Activated gamma-delta T cell treated with Interleukin-2 at 50 U/mL for 16 hours (primary cell): ENCODE results near the gene PGAM1.
"Not testable (repeated sequence)": the region's sequence is repeated elsewhere in the genome, so short reads cannot be mapped to it uniquely, and the experiment has no call there.

ENCODE experiments used
- DNase-seq: peaks from one replicate; pipeline ENCODE4 v3.0.0-alpha.2; 2020

PGAM1 gene

GRCh38 chr10:97425964-97426775 is at the start of gene PGAM1:
Gene PGAM1, plus strand, starts transcription at chr10:97426191. Its CDS starts 117 bp downstream, at chr10:97426308.
- DNase-seq: peak; percentile 92

GRCh38 chr10:97376413-97376812 is 49.6 kb upstream of the PGAM1 start:
- no peak for DNase-seq

GRCh38 chr10:97378933-97379921 is 46.8 kb upstream of the PGAM1 start:
- no peak for DNase-seq

- DNase-seq: no peak
Measured at GRCh38 chr10:97380516-97380915, 45.5 kb upstream of the PGAM1 start.

DNA sequence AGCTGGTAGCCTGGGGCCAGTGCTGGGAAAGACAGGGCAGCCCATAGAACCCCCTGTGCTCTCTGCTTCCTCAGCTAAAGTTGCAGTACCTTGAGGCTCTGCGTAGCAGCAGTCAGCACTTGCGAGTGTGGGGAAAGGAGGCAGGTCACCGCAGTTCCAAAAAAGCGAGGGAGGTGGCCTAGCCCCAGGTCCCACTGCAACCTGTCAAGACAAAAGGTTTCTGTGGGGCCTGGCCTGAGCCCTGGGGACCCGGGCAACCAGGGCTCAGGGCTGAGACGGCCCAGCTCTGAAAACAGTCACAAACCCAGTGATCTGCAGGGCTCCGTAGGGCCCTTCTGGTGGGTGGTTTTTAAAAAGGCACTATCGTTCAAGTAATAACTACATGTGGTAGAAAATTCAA is 44.4 kb upstream of the PGAM1 start:
- DNase-seq: no peak

DNA sequence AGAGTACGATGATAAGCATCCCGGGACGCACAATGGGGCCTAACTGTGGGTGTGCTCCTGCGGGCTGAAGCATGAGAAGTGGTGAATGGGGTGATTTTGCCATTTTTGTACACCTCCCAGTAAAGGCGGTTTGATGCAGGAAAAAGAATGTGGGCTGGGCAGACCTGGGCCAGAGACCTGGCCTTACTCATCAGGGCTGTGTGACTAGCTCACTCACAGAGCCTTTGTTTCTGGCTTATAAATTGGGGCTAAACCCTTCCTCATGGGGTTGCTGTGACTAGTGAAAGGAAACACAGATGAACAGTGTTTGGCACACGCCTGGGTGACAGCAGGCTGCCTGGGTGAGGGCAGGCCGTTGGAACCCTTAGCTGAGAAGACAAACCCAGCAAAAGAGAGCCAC is 42.8 kb upstream of the PGAM1 start:
- no peak for DNase-seq

GRCh38 chr10:97384156-97384555 is 41.8 kb upstream of the PGAM1 start:
- no peak for DNase-seq

GRCh38 chr10:97384641-97385040 is 41.4 kb upstream of the PGAM1 start:
- no peak for DNase-seq

GRCh38 chr10:97385565-97385964 is 40.4 kb upstream of the PGAM1 start:
- DNase-seq: no peak

GRCh38 chr10:97388152-97388551 is 37.8 kb upstream of the PGAM1 start:
- DNase-seq: no peak

DNA sequence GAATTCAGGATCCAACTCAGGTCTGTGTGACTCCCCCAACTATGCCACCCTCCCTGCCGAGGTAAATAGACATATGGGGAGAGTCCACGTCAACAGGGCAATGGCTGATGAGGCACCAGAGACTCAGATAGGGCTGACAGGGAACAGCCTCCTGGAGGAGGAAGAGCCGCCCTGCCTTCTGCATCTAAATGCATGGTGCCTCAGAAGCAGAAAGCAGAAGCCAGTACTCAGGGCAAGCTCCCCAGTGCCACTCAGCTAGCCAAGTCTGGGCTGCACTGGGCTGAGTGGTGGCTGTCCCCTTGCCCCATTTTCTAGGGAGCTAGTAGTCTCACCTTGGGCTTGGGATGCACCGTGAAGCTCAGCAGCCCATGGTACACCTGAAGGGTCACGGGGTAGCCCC is 35.9 kb upstream of the PGAM1 start:
- no peak for DNase-seq

GRCh38 chr10:97393034-97393573 is 32.9 kb upstream of the PGAM1 start:
- DNase-seq: no peak

DNA sequence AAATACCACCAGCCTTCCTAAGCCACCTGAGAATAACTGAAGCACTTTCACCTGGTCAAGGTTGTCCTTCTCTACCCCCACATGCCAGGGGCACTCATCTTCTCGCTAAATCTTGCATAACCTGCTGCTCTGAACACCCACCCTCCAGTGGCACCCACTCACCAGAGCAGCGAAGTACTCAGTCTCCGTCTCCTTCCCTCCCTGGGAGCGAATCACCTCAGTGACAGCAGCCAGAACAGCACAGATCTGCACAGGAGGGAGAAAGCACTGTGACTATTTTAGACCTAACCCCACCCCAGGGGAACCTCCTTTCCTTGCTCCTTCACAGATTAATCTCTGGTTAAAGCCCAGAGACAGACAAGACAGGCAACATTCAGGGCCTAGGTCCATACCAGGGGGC is 29.9 kb upstream of the PGAM1 start:
- DNase-seq: no peak

GRCh38 chr10:97399843-97400545 is 26.0 kb upstream of the PGAM1 start:
- no peak for DNase-seq

GRCh38 chr10:97400665-97401454 is 25.1 kb upstream of the PGAM1 start, which contains the start of gene RRP12:
Gene RRP12, minus strand, starts transcription at chr10:97401340. Its CDS starts 109 bp downstream, at chr10:97401231.
- peak; percentile 75 for DNase-seq

DNA sequence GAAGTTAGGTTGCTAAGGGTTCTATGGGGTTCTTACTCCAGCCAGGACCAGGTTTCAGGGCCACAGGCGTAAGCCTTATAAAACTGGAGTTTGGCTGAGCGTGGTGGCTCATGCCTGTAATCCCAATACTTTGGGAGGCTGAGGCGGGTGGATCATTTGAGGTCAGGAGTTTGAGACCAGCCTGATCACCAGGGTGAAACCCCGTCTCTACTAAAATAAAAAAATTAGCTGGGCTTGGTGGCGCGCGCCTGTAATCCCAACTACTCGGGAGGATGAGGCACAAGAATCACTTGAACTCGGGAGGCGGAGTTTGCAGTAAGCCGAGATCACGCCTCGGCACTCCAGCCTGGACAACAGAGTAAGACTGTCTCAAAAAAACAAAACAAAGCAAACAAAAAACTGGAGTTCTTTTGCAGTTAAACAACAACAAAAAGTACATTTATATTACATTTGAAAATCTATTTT is 24.5 kb upstream of the PGAM1 start:
- no peak for DNase-seq

DNA sequence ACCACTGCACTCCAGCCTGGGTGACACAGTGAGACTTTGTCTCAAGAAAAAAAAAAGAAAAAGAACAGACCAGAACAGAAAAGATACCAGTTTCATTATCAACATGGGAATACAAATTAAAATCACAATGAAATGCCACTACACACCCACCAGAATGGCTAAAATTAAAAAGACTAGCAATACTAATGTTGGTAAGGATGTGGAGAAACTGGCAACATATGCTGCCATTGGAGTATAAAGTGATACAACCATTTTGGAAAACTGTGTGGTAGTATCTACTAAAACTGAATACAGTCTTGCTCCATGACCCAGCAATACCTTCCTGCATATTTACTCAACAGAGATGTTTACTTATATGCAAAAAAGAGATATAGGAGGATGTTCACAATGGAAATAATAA is 21.9 kb upstream of the PGAM1 start:
- DNase-seq: no peak

GRCh38 chr10:97406064-97406463 is 19.9 kb upstream of the PGAM1 start:
- DNase-seq: no peak

GRCh38 chr10:97406483-97406882 is 19.5 kb upstream of the PGAM1 start:
- not testable (repeated sequence) for DNase-seq

DNA sequence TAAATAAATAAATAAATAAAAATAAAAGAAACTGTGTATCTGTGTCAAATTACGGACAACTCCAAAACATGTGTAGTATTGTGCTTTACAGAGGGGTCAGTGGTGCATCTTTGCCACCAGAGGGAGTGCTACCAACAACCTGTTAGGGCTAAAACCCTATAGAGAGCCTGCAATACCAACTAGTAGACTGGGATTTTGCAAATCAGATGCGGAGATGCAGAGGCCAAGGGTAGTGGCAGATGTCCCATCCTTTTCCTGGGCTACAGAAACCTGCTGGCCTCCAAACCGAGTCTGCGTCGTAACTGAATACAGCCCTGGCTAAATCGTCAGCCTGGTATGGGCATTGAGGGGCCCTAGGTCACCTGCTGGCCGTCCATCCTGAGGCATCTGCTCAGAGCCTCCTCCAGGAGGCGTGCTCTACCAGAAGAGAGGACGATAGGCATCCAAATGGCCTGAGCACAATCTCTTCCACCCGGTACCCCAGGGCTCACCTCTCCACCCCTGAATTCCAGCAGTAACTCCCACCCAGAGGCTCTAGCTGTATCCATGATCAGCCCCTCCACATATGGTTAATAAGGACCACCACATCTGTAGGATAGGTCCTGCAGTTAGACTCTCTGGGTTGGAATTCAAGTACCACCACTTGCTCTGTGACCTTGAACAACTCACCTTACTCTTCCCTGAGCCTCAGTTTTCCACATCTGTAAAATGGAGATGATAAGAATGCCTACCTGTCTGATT is 18.6 kb upstream of the PGAM1 start:
- DNase-seq: peak; percentile 61

GRCh38 chr10:97407952-97408248 is 18.1 kb upstream of the PGAM1 start:
- no peak for DNase-seq
